NT2/D1 (cell line): ENCODE measurements around the gene TMEM225B.

Experiments used
- SUZ12 ChIP-seq: IDR thresholded peaks from 2 replicates; pipeline ENCODE4 v1.6.1; 2011; ENCODE audit not compliant: insufficient read length, insufficient read depth; ENCODE audit errors: extremely low read depth
- ZNF274 ChIP-seq: IDR thresholded peaks from 2 replicates; pipeline ENCODE4 v1.6.1; 2011; ENCODE audit warnings: mild to moderate bottlenecking, low read depth, low read length

GRCh38 chr7:99622596-99622995 lies 24.5 kb downstream of the TMEM225B start:
- TF ChIP-seq ZNF274 (no peak), SUZ12 (no peak)
